Muscle layer of colon (tissue), 2 donors: ENCODE data around the gene DOK6.

Experiments used
- H3K27ac ChIP-seq: one replicate; pipeline ENCODE4 v1.7.0; 2013; ENCODE audit warnings: low read depth, mild to moderate bottlenecking, low read length, moderate library complexity
- H3K27me3 ChIP-seq, 2 donors: one replicate each; pipeline ENCODE4 v1.7.0; 2013; ENCODE audit warnings: low read length in 2 of 2, mild to moderate bottlenecking in 2 of 2; ENCODE audit not compliant: insufficient read depth in 2 of 2, control insufficient read depth in 1 of 2
- H3K36me3 ChIP-seq: one replicate; pipeline ENCODE4 v1.7.0; 2013; ENCODE audit warnings: mild to moderate bottlenecking, low read length; ENCODE audit not compliant: insufficient read depth
- H3K4me1 ChIP-seq: one replicate; pipeline ENCODE4 v1.7.0; 2013; ENCODE audit warnings: mild to moderate bottlenecking, low read length; ENCODE audit not compliant: insufficient read depth
- H3K4me3 ChIP-seq, 2 donors: one replicate each; pipeline ENCODE4 v1.7.0; 2013; ENCODE audit warnings: low read length in 2 of 2, low read depth in 1 of 2, mild to moderate bottlenecking in 1 of 2, moderate library complexity in 1 of 2
- H3K9ac ChIP-seq: one replicate; pipeline ENCODE4 v1.7.0; 2013; ENCODE audit warnings: low read length
- H3K9me3 ChIP-seq: one replicate; pipeline ENCODE4 v1.7.0; 2013; ENCODE audit warnings: mild to moderate bottlenecking, low read length
- donor health status: abdominal sarcoma.
- donor health status: Adenocarcinoma of cecum.

Gene DOK6

DNA sequence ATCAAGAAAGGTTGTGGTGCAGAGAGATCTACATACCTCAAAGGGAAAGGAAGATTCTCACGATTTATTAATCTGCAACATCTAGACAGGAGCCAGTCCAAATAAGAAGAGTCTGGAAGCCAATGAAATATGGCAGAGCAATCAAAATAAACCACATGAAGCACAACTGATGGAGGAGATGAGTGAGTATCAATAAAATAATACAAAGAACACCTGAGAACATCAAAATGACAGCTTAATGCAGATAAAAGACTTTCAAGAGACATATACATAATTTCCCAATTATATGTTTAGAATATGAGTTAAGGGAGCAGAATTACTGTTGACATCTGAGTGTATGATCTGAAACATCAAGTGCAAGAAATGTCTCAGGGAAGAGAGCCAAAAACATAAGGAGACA, 12.5 kb upstream of the DOK6 start:
- Histone ChIP-seq H3K27ac (no peak overlapping the region), H3K9ac (no peak overlapping the region), H3K4me1 (no peaks in the 10 kb centered on the region), H3K36me3 (no peaks in the 10 kb centered on the region), H3K27me3 (no peaks in the 10 kb centered on the region), H3K4me3 (no peak overlapping the region), H3K9me3 (no peaks in the 10 kb centered on the region)

DNA sequence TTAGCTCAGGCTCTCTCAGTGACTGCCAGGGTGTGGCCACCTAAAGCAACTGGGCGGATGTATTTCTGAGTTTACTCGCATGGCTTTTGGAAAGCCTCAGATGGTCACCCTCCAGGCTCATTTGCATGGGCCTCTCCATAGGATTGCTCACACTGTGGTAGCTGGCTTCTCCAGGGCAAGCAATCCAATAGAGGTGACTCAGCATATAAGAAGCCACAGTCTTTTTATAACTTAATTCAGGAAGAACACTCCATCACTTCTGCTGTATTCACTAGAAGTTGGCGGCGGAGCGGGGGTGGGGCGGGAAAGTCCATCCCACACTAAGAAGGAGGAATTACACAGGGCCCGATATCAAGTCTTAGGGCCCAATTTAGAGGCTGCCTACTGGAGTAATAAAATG, 3.6 kb upstream of the DOK6 start:
- H3K36me3 ChIP-seq = no peaks in the 10 kb centered on the region
- H3K27me3 ChIP-seq = peaks cover 0 to 10% of the 10 kb centered on the region in 2 donors
- H3K4me1 ChIP-seq = no peaks in the 10 kb centered on the region
- no peak overlapping the region for H3K27ac ChIP-seq
- H3K9me3 ChIP-seq = no peaks in the 10 kb centered on the region
- H3K9ac ChIP-seq = no peak overlapping the region
- H3K4me3 ChIP-seq = no peak overlapping the region

DNA sequence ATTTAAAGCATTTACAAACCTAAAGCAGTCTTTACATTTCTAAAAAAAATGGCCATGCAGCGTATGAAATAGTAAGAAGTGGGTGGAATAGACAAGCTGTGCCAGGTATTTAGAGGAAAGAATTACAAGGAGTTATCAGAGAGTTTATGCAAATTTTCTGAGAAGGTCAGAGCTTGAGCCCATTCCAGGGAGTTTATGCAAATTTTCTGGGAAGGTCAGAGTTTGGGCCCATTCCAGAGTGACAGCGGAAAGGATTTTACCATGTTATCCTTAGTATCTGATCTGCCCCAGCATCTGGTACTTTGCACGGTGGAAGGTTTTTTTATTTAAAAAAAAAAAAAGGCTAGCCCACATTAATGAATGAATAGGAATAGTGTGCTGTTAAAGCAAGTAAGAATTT, 1.4 kb upstream of the DOK6 start:
- Histone ChIP-seq H3K36me3 (no peaks in the 10 kb centered on the region), H3K27me3 (peaks cover 0 to 14% of the 10 kb centered on the region in 2 donors), H3K4me3 (no peak overlapping the region), H3K9me3 (no peaks in the 10 kb centered on the region), H3K4me1 (no peaks in the 10 kb centered on the region), H3K27ac (no peak overlapping the region), H3K9ac (no peak overlapping the region)

DNA sequence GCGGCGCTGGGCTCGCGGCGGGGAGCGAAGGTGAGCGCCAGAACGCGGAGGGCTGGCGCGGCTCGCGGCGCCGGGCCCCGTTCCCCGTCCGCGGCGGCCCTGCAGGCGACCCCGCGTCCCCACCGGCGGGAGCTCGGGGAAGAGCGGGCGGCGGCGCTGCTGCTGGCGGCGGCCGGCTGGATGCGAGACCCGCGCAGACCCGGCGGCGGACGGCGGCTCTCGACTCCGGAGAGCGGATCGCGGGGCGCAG, 213 bp downstream of the DOK6 start:
- Histone ChIP-seq H3K9ac (no peak overlapping the region), H3K27me3 (peaks cover 0 to 14% of the 10 kb centered on the region in 2 donors)

DNA sequence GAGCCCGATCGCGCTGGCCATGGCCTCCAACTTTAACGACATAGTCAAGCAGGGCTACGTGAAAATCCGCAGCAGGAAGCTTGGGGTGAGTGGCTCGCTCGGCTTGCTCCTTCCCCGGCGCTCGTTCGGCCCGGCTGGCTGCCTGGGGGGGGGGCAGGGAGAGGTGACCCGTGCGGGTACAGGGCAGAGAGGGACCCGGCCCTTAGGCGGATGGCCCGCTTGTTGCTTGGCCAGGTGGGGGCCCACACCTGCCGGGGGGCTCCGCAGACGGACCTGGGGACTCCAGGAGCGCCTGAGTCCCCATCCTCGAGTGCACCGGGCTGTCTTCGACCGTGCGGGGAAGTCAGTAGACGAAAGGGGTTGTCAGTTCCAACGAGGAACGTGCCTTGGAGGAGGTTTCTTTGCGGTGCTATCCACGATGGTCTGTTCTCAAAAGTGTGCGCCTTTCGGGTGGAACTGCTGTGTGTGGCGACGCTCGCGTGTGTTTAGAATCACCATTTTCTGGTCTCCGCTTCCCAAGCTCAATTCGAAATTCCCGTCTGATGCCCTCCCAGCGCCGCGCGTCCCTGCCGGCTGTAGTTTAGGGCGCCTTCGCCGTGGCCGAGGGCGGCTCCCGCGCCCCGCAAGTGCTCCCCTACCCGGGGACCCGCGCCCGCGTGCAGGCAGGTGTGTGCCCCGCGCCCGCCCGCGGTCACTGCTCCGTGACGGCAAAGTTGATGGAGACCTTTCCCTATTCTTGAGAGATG, 711 bp downstream of the DOK6 start:
- no peak overlapping the region for H3K27ac ChIP-seq
- no peaks in the 10 kb centered on the region for H3K4me1 ChIP-seq
- H3K9ac ChIP-seq = no peak overlapping the region
- H3K9me3 ChIP-seq = no peaks in the 10 kb centered on the region
- peak overlapping the region; percentile 33 to 67 for H3K4me3 ChIP-seq
- H3K36me3 ChIP-seq = no peaks in the 10 kb centered on the region
- H3K27me3 ChIP-seq = peaks cover 0 to 14% of the 10 kb centered on the region in 2 donors

More for the DNA sequence above, 213 bp downstream of the DOK6 start:
- no peak overlapping the region for H3K27ac ChIP-seq
- peak overlapping the region; percentile 33 to 67 for H3K4me3 ChIP-seq
- H3K9me3 ChIP-seq = no peaks in the 10 kb centered on the region
- no peaks in the 10 kb centered on the region for H3K4me1 ChIP-seq
- H3K36me3 ChIP-seq = no peaks in the 10 kb centered on the region

DNA sequence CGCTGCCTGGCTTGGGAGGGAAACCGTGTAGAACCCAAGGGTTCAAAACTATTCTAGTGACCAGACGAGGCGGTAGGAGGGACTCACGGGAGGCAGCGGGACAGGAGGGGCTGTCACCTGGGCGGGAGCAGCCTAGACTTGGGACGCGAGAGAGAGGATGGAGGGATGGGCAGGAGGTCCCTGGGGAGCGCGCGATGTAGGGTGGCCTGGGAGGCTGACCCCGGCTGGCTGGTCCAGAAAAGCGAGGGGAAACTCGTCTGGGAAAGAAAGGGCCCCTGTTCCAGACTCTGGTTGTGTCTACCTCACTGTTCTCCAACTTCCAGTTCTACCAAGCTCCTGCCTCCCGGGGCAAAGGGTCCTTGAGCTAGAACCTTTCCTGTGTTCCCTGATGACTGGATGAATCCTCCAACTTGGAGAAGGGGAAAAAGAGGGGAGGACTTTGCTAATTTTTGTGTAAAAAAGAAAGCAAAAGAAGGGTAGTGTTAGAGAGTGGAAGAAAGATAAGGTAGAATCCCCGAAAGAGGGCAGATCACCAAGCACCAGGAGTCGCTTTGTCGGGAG, 1.4 kb downstream of the DOK6 start:
- peak overlapping the region; percentile 33 to 67 for H3K4me3 ChIP-seq
- no peaks in the 10 kb centered on the region for H3K4me1 ChIP-seq
- H3K9me3 ChIP-seq = no peaks in the 10 kb centered on the region
- peaks cover 0 to 14% of the 10 kb centered on the region in 2 donors for H3K27me3 ChIP-seq
- H3K36me3 ChIP-seq = no peaks in the 10 kb centered on the region
- no peak overlapping the region for H3K27ac ChIP-seq
- H3K9ac ChIP-seq = no peak overlapping the region

DNA sequence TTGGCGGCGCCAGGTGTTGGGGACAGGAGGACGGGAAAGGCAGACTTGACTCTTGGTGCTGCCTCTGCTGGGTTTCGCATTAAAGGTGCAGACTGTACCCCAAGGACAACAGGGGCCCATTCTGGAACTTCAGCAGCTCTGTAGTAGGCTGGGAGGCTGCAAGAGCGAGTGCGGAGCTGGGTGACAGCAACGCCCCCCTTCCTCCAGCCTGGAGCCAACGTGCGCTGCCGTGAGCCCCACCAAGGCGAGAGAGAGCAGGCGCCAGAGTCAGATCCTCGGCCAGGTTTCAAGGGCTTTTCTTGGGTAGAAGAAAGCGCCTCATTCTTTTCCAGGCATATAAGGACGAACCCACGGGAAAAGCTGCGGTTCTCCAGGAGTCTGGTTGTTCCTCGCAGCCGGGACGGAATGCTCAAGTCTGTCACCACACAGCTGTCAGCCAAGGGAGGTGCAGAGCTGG, 1.9 kb downstream of the DOK6 start:
- Histone ChIP-seq H3K9me3 (no peaks in the 10 kb centered on the region), H3K4me1 (no peaks in the 10 kb centered on the region), H3K27ac (no peak overlapping the region), H3K27me3 (peaks cover 0 to 14% of the 10 kb centered on the region in 2 donors), H3K9ac (no peak overlapping the region), H3K36me3 (no peaks in the 10 kb centered on the region), H3K4me3 (peak overlapping the region in 1 of 2 donors; percentile 67)

DNA sequence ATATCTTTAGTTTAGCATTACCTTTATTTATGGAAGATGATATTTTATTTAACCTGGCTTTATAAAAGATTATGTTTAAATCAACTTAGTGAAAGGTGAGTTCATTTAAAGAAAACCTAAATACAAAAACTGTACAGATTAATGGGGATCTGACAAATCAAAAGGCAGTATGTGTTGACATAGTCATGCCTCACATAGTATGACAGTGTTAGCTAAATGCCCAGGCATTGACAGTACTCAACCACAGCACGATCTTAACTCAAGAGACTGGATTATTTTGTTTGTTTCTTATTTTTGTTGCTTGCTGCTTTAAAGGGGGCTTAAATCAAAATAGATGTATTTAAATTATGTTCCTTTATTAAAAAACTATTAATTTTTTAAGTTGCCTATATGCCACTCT, 7.8 kb downstream of the DOK6 start:
- no peaks in the 10 kb centered on the region for H3K36me3 ChIP-seq
- H3K9me3 ChIP-seq = no peaks in the 10 kb centered on the region
- H3K9ac ChIP-seq = no peak overlapping the region
- H3K27me3 ChIP-seq = no peaks in the 10 kb centered on the region
- no peak overlapping the region for H3K27ac ChIP-seq
- H3K4me1 ChIP-seq = no peaks in the 10 kb centered on the region
- no peak overlapping the region for H3K4me3 ChIP-seq

DNA sequence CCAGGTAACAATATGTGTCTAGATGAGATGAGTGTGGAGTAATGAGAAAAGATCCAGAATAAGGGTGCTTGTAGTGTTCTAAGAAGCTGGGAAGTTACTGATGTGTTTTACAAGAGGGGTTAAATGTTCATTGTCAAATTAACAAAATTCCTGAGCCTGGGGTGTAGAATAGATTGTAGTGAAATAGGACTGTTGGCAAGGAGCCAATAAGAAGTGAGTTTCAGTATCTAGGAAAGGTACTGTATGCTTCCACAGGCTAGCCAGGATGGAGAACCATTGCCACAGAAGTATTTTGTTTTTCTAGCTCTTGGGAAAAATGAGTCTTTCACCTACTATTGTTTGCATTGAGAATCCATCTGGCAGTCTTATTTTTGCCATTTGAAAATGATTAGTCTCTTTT, 10.5 kb downstream of the DOK6 start:
- H3K9me3 ChIP-seq = no peaks in the 10 kb centered on the region
- H3K27me3 ChIP-seq = no peaks in the 10 kb centered on the region
- H3K27ac ChIP-seq = no peak overlapping the region
- H3K4me3 ChIP-seq = no peak overlapping the region
- H3K4me1 ChIP-seq = no peaks in the 10 kb centered on the region
- no peaks in the 10 kb centered on the region for H3K36me3 ChIP-seq
- no peak overlapping the region for H3K9ac ChIP-seq

DNA sequence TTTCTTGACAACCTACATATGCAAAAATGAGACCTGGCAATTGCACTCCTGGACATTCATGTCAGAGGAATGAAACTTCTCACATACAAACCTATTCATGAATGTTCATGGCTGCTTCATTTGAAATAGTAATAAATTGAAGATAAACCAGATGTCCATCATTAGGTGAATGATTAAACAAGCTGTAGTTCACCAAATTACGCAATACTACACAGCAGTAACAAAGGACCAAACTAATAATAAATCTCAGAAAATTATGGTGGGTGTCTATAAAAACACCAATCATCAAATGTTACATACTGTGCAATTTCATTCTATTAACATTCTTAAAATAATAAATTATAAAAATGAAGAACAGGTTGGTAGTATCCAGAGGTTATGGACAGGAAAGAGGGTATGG, 13.5 kb downstream of the DOK6 start:
- Histone ChIP-seq H3K27ac (no peak overlapping the region), H3K4me1 (no peaks in the 10 kb centered on the region), H3K4me3 (no peak overlapping the region), H3K36me3 (no peaks in the 10 kb centered on the region), H3K9me3 (no peaks in the 10 kb centered on the region), H3K9ac (no peak overlapping the region), H3K27me3 (no peaks in the 10 kb centered on the region)

DNA sequence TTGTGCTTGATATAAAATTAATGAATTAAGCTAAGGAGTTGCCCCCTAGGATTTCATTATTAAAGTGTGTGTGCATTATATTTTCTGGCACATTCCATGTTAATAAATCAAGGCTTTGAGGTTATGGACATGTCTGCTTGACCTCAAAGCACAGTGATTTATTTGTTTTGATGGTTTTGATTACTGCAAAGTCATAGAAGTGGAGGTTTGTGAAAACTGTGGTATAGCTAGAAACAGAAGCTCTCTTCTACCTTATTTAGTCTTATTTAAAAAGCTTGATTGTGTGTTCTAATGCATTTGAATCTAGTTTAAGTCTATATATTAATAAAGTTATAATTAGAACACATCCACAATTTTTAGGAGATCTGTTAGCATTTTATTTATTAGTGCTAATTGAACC, 32.2 kb downstream of the DOK6 start:
- Histone ChIP-seq H3K36me3 (no peaks in the 10 kb centered on the region), H3K9ac (no peak overlapping the region), H3K4me1 (no peaks in the 10 kb centered on the region), H3K9me3 (no peaks in the 10 kb centered on the region), H3K27me3 (no peaks in the 10 kb centered on the region), H3K27ac (no peak overlapping the region), H3K4me3 (no peak overlapping the region)

DNA sequence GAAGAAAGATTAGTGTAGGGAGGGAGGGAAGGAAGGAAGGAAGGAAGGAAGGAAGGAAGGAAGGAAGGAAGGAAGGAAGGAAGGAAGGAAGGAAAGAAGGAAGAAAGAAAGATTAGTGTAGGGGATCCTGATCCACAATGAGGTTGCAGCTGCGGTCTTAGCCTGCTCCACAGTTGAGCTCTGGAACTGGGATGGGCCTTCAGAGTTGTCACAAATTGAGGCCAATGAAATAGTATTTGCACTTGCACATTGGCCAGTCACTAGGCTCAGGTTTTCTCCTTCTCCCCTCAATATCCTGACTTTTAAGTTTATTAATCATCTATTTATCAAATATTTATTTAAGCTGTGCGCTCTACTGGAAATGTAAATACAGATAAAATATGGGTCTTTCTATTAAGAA, 34.3 kb downstream of the DOK6 start:
- H3K9me3 ChIP-seq = no peaks in the 10 kb centered on the region
- H3K27me3 ChIP-seq = no peaks in the 10 kb centered on the region
- no peak overlapping the region for H3K27ac ChIP-seq
- no peaks in the 10 kb centered on the region for H3K36me3 ChIP-seq
- no peaks in the 10 kb centered on the region for H3K4me1 ChIP-seq
- no peak overlapping the region for H3K9ac ChIP-seq
- no peak overlapping the region for H3K4me3 ChIP-seq
